ENCODE results near the gene HNRNPU.

GRCh38 chr1:244874974-244875579 lies 10.7 kb upstream of the HNRNPU start:
- TF ChIP-seq SRF (IDR thresholded peaks at IDR 0.05; ENCODE audit: low read depth, low read length): no peak
- TF ChIP-seq PHB2 (IDR thresholded peaks at IDR 0.05; ENCODE audit: partially characterized antibody): no peak
- TF ChIP-seq ZBED4 (CRISPR knock-in tag; IDR thresholded peaks at IDR 0.05; ENCODE audit: borderline replicate concordance): no peak
- TF ChIP-seq FOXA1 (IDR thresholded peaks at IDR 0.05): no peak
- TF ChIP-seq FOXA1 (CRISPR knock-in tag; IDR thresholded peaks at IDR 0.05): no peak
- no peak for TF ChIP-seq FOXK1 (CRISPR knock-in tag; IDR thresholded peaks at IDR 0.05; ENCODE audit: borderline replicate concordance, low read depth)
- no peak for TF ChIP-seq CENPX (CRISPR knock-in tag; IDR thresholded peaks at IDR 0.05)
- no peak for TF ChIP-seq AKAP8 (CRISPR knock-in tag; IDR thresholded peaks at IDR 0.05)
- no peak for TF ChIP-seq MTF1 (CRISPR knock-in tag; IDR thresholded peaks at IDR 0.05)

Measured in HepG2 (cell line).